Keratinocyte (primary cell): ENCODE measurements around the gene PNPLA8. TPM values are rescaled to one million over a fixed set of nuclear protein-coding genes. Genes with fewer than 3 reads are reported as not detected.

Source experiments
- DNase-seq: peaks from one replicate; pipeline ENCODE4 v3.0.0-alpha.2; 2011; ENCODE audit warnings: low read depth, missing footprints, low spot score
- FAIRE-seq: peaks from 2 replicates; lab custom pipeline; 2011; peaks lifted over from hg19 to GRCh38; lab: Jason Lieb, UNC
- H2AFZ ChIP-seq: 2 replicates; pipeline ENCODE4 v1.6.0; 2012; ENCODE audit warnings: low read length, control low read depth, inconsistent platforms; ENCODE audit not compliant: control insufficient read depth
- H3K27ac ChIP-seq: 2 replicates; pipeline ENCODE4 v1.5.1; 2011; ENCODE audit warnings: low read length; ENCODE audit not compliant: control insufficient read depth, insufficient read depth
- H3K27me3 ChIP-seq: 3 replicates; pipeline ENCODE4 v1.6.0; 2011; ENCODE audit warnings: low read length; ENCODE audit not compliant: control insufficient read depth, insufficient read depth; ENCODE audit errors: extremely low read depth
- H3K36me3 ChIP-seq, 2 experiments: 2 replicates in 1 of 2; 3 replicates in 1 of 2; pipeline ENCODE4 v1.5.1; 2011; ENCODE audit warnings: low read length in 2 of 2, mild to moderate bottlenecking in 1 of 2; ENCODE audit not compliant: control insufficient read depth in 2 of 2, insufficient read depth in 2 of 2; ENCODE audit errors: extremely low read depth in 1 of 2
- H3K4me1 ChIP-seq: 3 replicates; pipeline ENCODE4 v1.5.1; 2011; ENCODE audit warnings: low read length; ENCODE audit not compliant: control insufficient read depth, insufficient read depth; ENCODE audit errors: extremely low read depth
- H3K4me2 ChIP-seq: 3 replicates; pipeline ENCODE4 v1.6.0; 2011; ENCODE audit warnings: low read depth, low read length; ENCODE audit not compliant: control insufficient read depth, insufficient read depth; ENCODE audit errors: extremely low read depth
- H3K4me3 ChIP-seq, 3 experiments: fragments of 200-600 bp in 1 of 3; sonication (generic) in 1 of 3; 2 replicates in 2 of 3; 3 replicates in 1 of 3; pipeline ENCODE4 v1.5.1; 2011 to 2016; ENCODE audit warnings: low read length in 3 of 3, mild to moderate bottlenecking in 3 of 3, control low read depth in 2 of 3, inconsistent platforms in 1 of 3, low read depth in 1 of 3, mixed read lengths in 1 of 3, mixed run types in 1 of 3, moderate library complexity in 1 of 3; ENCODE audit not compliant: control insufficient read depth in 2 of 3, insufficient read depth in 2 of 3; ENCODE audit errors: extremely low read depth in 1 of 3
- H3K79me2 ChIP-seq: 2 replicates; pipeline ENCODE4 v1.6.0; 2012; ENCODE audit warnings: low read length; ENCODE audit not compliant: control insufficient read depth, insufficient read depth
- H3K9ac ChIP-seq: 3 replicates; pipeline ENCODE4 v1.6.0; 2011; ENCODE audit warnings: low read length; ENCODE audit not compliant: control insufficient read depth, insufficient read depth; ENCODE audit errors: extremely low read depth
- H3K9me1 ChIP-seq: 3 replicates; pipeline ENCODE4 v1.6.0; 2011; ENCODE audit warnings: low read length; ENCODE audit not compliant: control insufficient read depth, insufficient read depth; ENCODE audit errors: extremely low read depth
- H3K9me3 ChIP-seq: 2 replicates; pipeline ENCODE4 v1.5.1; 2012; ENCODE audit warnings: low read depth, low read length; ENCODE audit not compliant: control insufficient read depth
- H4K20me1 ChIP-seq: 3 replicates; pipeline ENCODE4 v1.6.0; 2011; ENCODE audit warnings: low read length; ENCODE audit not compliant: control insufficient read depth, insufficient read depth; ENCODE audit errors: extremely low read depth
- CTCF ChIP-seq, 3 experiments: IDR thresholded peaks in 1 of 3; conservative IDR thresholded peaks in 1 of 3; optimal IDR thresholded peaks in 1 of 3; 2 replicates in 2 of 3; 3 replicates in 1 of 3; pipeline versions ENCODE3 to v1.5.1; 2011; ENCODE audit warnings: low read length in 3 of 3, mild to moderate bottlenecking in 3 of 3, moderate library complexity in 2 of 3, control low read depth in 1 of 3, inconsistent platforms in 1 of 3; ENCODE audit not compliant: insufficient read depth in 2 of 3; ENCODE audit errors: extremely low read depth in 1 of 3
- EZH2 ChIP-seq: IDR thresholded peaks from one replicate; pipeline ENCODE4 v1.6.1; 2012; ENCODE audit warnings: inconsistent platforms, mild to moderate bottlenecking, low read length, moderate library complexity
- dilution Hi-C: fragments of 300-500 bp; cut with MboI; formaldehyde crosslinking; loops from one replicate; pipeline ENCODE4 v1.7.0; 2020; ENCODE audit warnings: low sequenced_read_pairs; ENCODE audit not compliant: extremely low pct_ligation_motif_present
- polyA plus RNA-seq, 5 experiments: library from polyadenylated mRNA; depleted of rRNA in 3 of 5; stranded (reverse) in 3 of 5; stranded (forward) in 1 of 5; unstranded in 1 of 5; fragments of >200 nt; gene quantifications; 1 replicate in 1 of 5; 2 replicates in 3 of 5; 3 replicates in 1 of 5; pipeline versions ENCODE4 v1.2.1 to v1.2.3, GENCODE V29; 2011 to 2012; ENCODE audit warnings: missing spikeins in 2 of 5, low read depth in 1 of 5, low replicate concordance in 1 of 5

The PNPLA8 gene
- polyA plus RNA-seq, 1 donor (not counting 4 experiments of a cell fraction or from before 2014, with no cell fraction given), result 23.1 TPM

GRCh38 chr7:108449521-108449920 is 76.4 kb downstream of the PNPLA8 start:
- Histone ChIP-seq H3K27ac (no peak overlapping the region), H4K20me1 (no peaks in the 10 kb centered on the region), H3K4me2 (no peak overlapping the region), H3K27me3 (peaks cover 18% of the 10 kb centered on the region), H2AFZ (no peak overlapping the region), H3K36me3 (no peaks in the 10 kb centered on the region), H3K9ac (no peak overlapping the region), H3K9me3 (no peaks in the 10 kb centered on the region), H3K9me1 (no peaks in the 10 kb centered on the region), H3K4me3 (no peak overlapping the region), H3K4me1 (peaks cover under 1% of the 10 kb centered on the region), H3K79me2 (no peaks in the 10 kb centered on the region)
- dilution Hi-C loops, result no loop called here
- DNase-seq, result no peak
- no peak for TF ChIP-seq EZH2
- TF ChIP-seq CTCF (optimal IDR thresholded peaks at IDR 0.05 in 1 of 3, IDR thresholded peaks at IDR 0.05 in 1 of 3, conservative IDR thresholded peaks at IDR 0.05 in 1 of 3; ENCODE audit: extremely low read depth in 1 of 3, insufficient read depth in 2 of 3, low read length in 3 of 3), result no peak
- FAIRE-seq, result peak; percentile 13

GRCh38 chr7:108448584-108449505 is 77.1 kb downstream of the PNPLA8 start:
- Histone ChIP-seq H3K4me2 (no peak overlapping the region), H3K79me2 (no peaks in the 10 kb centered on the region), H3K4me3 (no peak overlapping the region), H3K9me1 (no peaks in the 10 kb centered on the region), H3K36me3 (no peaks in the 10 kb centered on the region), H3K27me3 (peaks cover 13% of the 10 kb centered on the region), H2AFZ (no peak overlapping the region), H3K4me1 (no peaks in the 10 kb centered on the region), H3K27ac (no peak overlapping the region), H4K20me1 (no peaks in the 10 kb centered on the region), H3K9me3 (no peaks in the 10 kb centered on the region), H3K9ac (no peak overlapping the region)
- dilution Hi-C loops, result no loop called here
- no peak for DNase-seq
- no peak for TF ChIP-seq CTCF (optimal IDR thresholded peaks at IDR 0.05 in 1 of 3, IDR thresholded peaks at IDR 0.05 in 1 of 3, conservative IDR thresholded peaks at IDR 0.05 in 1 of 3; ENCODE audit: extremely low read depth in 1 of 3, insufficient read depth in 2 of 3, low read length in 3 of 3)
- no peak for TF ChIP-seq EZH2
- FAIRE-seq, result no peak
